HG03575 (cell line): ENCODE results near the gene GLP2R.

Source experiments
- ATAC-seq: cut with Tn5 transposase; IDR thresholded peaks from one replicate; pipeline ENCODE4 v1.9.1; 2021; ENCODE audit not compliant: unreplicated experiment, insufficient number of reproducible peaks, low FRiP score; ENCODE audit errors: extremely low read depth

GLP2R gene

GRCh38 chr17:9934331-9934730, 108.6 kb downstream of the GLP2R start:
- ATAC-seq = no peak

- no peak for ATAC-seq
Observed at GRCh38 chr17:9935408-9935807, 109.7 kb downstream of the GLP2R start.

- no peak for ATAC-seq
Observed at GRCh38 chr17:9936095-9936494, 110.4 kb downstream of the GLP2R start.

GRCh38 chr17:9937241-9937761, 111.6 kb downstream of the GLP2R start:
- no peak for ATAC-seq

- no peak for ATAC-seq
Observed at GRCh38 chr17:9937901-9938300, 112.2 kb downstream of the GLP2R start.

GRCh38 chr17:9938764-9939163, 113.0 kb downstream of the GLP2R start:
- no peak for ATAC-seq

GRCh38 chr17:9940841-9941240, 115.1 kb downstream of the GLP2R start:
- ATAC-seq = no peak

- ATAC-seq = no peak
Observed at GRCh38 chr17:9941305-9941704, 115.6 kb downstream of the GLP2R start.
